GM23338 (cell line): Measurements from ENCODE around the gene BCORL1. TPM values are rescaled to one million over a fixed set of nuclear protein-coding genes. Genes with fewer than 3 reads are reported as not detected.

Experiments used
- ATAC-seq: fragments of 200-7000 bp; cut with Tn5 transposase; 3 replicates; pipeline ENCODE4 v1.9.1; 2020
- DNase-seq: peaks from one replicate; pipeline ENCODE4 v3.0.0-alpha.2; 2015; ENCODE audit warnings: low spot score
- H2AFZ ChIP-seq: fragments of 200-600 bp; sonication (generic); 2 replicates; pipeline ENCODE4 v1.8.0; 2016; ENCODE audit warnings: antibody characterized with exemption, mild to moderate bottlenecking, moderate library complexity
- H3F3A ChIP-seq: fragments of 200-600 bp; sonication (generic); replicated peaks from 2 replicates; pipeline ENCODE4 v1.8.0; 2017; ENCODE audit warnings: antibody characterized with exemption, mixed run types, low read depth
- H3K27ac ChIP-seq: fragments of 200-600 bp; sonication (generic); 2 replicates; pipeline ENCODE4 v1.6.1; 2016; ENCODE audit warnings: low read depth
- H3K27me3 ChIP-seq: fragments of 200-600 bp; sonication (generic); 2 replicates; pipeline ENCODE4 v1.8.0; 2016; ENCODE audit warnings: mild to moderate bottlenecking, mixed run types, moderate library complexity; ENCODE audit not compliant: insufficient read depth
- H3K36me3 ChIP-seq: fragments of 200-600 bp; sonication (generic); 2 replicates; pipeline ENCODE4 v1.8.0; 2016; ENCODE audit warnings: mild to moderate bottlenecking; ENCODE audit not compliant: insufficient read depth
- H3K4me1 ChIP-seq: fragments of 200-600 bp; sonication (generic); 2 replicates; pipeline ENCODE4 v1.8.0; 2016; ENCODE audit warnings: mild to moderate bottlenecking, moderate library complexity; ENCODE audit not compliant: insufficient read depth
- H3K4me2 ChIP-seq: fragments of 200-600 bp; sonication (generic); 2 replicates; pipeline ENCODE4 v1.7.1; 2017; ENCODE audit warnings: mixed run types
- H3K4me3 ChIP-seq: fragments of 200-600 bp; sonication (generic); 2 replicates; pipeline ENCODE4 v1.6.1; 2016; ENCODE audit warnings: mixed run types
- H3K79me2 ChIP-seq: fragments of 200-600 bp; sonication (generic); replicated peaks from 2 replicates; pipeline ENCODE4 v1.8.0; 2017; ENCODE audit warnings: mild to moderate bottlenecking; ENCODE audit not compliant: insufficient read depth
- H3K9me2 ChIP-seq: fragments of 200-600 bp; sonication (generic); 2 replicates; pipeline ENCODE4 v1.8.0; 2017; ENCODE audit not compliant: insufficient read depth
- H4K20me1 ChIP-seq: fragments of 200-600 bp; sonication (generic); replicated peaks from 2 replicates; pipeline ENCODE4 v1.8.0; 2017; ENCODE audit warnings: mild to moderate bottlenecking; ENCODE audit not compliant: insufficient read depth
- H3K27ac Mint-ChIP-seq: 2 replicates; pipeline ENCODE4 v1.8.0; 2020; ENCODE audit warnings: inconsistent platforms, mild to moderate bottlenecking, moderate library complexity, mixed read lengths
- H3K27me3 Mint-ChIP-seq: 3 replicates; pipeline ENCODE4 v1.8.0; 2022; ENCODE audit warnings: low read depth, mild to moderate bottlenecking, moderate library complexity, mixed read lengths, inconsistent platforms; ENCODE audit not compliant: insufficient read depth, poor library complexity
- H3K36me3 Mint-ChIP-seq: 3 replicates; pipeline ENCODE4 v1.8.0; 2021; ENCODE audit warnings: low read depth, mild to moderate bottlenecking, inconsistent platforms, moderate library complexity, mixed read lengths
- H3K4me1 Mint-ChIP-seq: 3 replicates; pipeline ENCODE4 v1.8.0; 2020; ENCODE audit warnings: mild to moderate bottlenecking, inconsistent platforms, mixed read lengths
- H3K4me3 Mint-ChIP-seq: 3 replicates; pipeline ENCODE4 v1.8.0; 2021; ENCODE audit warnings: moderate library complexity, mild to moderate bottlenecking, inconsistent platforms, mixed read lengths
- H3K9me3 Mint-ChIP-seq: 3 replicates; pipeline ENCODE4 v1.8.0; 2020; ENCODE audit warnings: moderate library complexity, mild to moderate bottlenecking, inconsistent platforms, mixed read lengths
- CREB1 ChIP-seq: fragments of 250-450 bp; sonication (Bioruptor Pico); IDR thresholded peaks from 2 replicates; pipeline ENCODE4 v1.5.0; 2020; ENCODE audit warnings: low read depth, mild to moderate bottlenecking, moderate library complexity
- CTCF ChIP-seq, 2 experiments: fragments of 200-600 bp in 1 of 2; sonication (generic) in 1 of 2; conservative IDR thresholded peaks; 2 replicates each; pipeline versions ENCODE4 v1.5.1 to v1.6.1; 2016 to 2017; ENCODE audit warnings: antibody characterized with exemption in 2 of 2, low read depth in 2 of 2, mild to moderate bottlenecking in 2 of 2, moderate library complexity in 1 of 2
- ETS1 ChIP-seq: IDR thresholded peaks from 2 replicates; pipeline ENCODE4 v1.6.1; 2016; ENCODE audit warnings: antibody characterized with exemption
- EZH2 ChIP-seq: fragments of 200-600 bp; sonication (generic); IDR thresholded peaks from one replicate; pipeline ENCODE4 v1.8.0; 2017; ENCODE audit warnings: antibody characterized with exemption, mild to moderate bottlenecking, low read depth; ENCODE audit not compliant: unreplicated experiment
- EZH2phosphoT487 ChIP-seq: fragments of 200-600 bp; sonication (generic); IDR thresholded peaks from one replicate; pipeline ENCODE4 v1.8.1; 2018; ENCODE audit warnings: antibody characterized with exemption; ENCODE audit not compliant: unreplicated experiment
- JUNB ChIP-seq: IDR thresholded peaks from one replicate; pipeline ENCODE4 v1.6.1; 2016; ENCODE audit warnings: antibody characterized with exemption; ENCODE audit not compliant: unreplicated experiment
- NANOG ChIP-seq: IDR thresholded peaks from 2 replicates; pipeline ENCODE4 v1.6.1; 2016; ENCODE audit warnings: antibody characterized with exemption, borderline replicate concordance
- POLR2AphosphoS5 ChIP-seq: IDR thresholded peaks from 2 replicates; pipeline ENCODE4 v1.6.1; 2016; ENCODE audit warnings: antibody characterized with exemption, low read depth
- REST ChIP-seq: IDR thresholded peaks from one replicate; pipeline ENCODE4 v1.6.1; 2018; ENCODE audit warnings: antibody characterized with exemption; ENCODE audit not compliant: unreplicated experiment
- STAT1 ChIP-seq: IDR thresholded peaks from one replicate; pipeline ENCODE4 v1.6.1; 2016; ENCODE audit warnings: antibody characterized with exemption; ENCODE audit not compliant: unreplicated experiment
- ZNF114 ChIP-seq: fragments of 250-450 bp; sonication (Bioruptor Pico); IDR thresholded peaks from 2 replicates; pipeline ENCODE4 v1.5.0; 2020; ENCODE audit warnings: mild to moderate bottlenecking, moderate library complexity
- polyA plus RNA-seq: library from polyadenylated mRNA; unstranded; fragments of >200 nt; fragmentation: Nextera tagmentation; extraction: Ambion mirVana; gene quantifications from 2 replicates; pipeline ENCODE4 v1.2.1, GENCODE V29; 2016
- total RNA-seq: library from RNA; depleted of rRNA; stranded (reverse); fragments of >200 nt; shearing (Covaris generic); gene quantifications from 2 replicates; pipeline ENCODE4 v1.2.3, GENCODE V29; 2014

Gene BCORL1
- total and polyA plus RNA-seq, 2 experiments from 2014 or later, result 2.6 to 2.7 TPM

DNA sequence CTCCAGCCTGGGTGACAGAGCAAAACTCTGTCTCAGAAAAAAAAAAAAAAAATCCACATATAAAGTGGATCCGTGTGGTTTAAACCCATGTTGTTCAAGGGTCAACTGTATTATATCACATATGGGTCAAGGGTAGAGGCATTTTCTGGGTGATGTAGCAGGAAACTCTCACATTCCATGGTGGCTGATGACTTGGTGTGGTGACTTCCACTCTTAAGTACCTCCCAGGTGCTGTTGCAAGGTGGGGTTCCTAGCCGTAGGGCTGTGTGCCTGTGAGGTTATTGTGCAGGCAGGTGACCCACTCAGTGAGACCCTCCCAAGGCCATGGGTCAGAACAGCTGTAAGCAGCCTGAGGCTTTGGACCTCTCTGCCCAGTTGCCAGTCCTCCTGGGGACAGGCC, 110.8 kb downstream of the BCORL1 start (continued):
- TF ChIP-seq JUNB (no peak), NANOG (no peak), REST (no peak), ETS1 (no peak), EZH2phosphoT487 (no peak)

- no peaks in the 10 kb centered on the region for H3K27me3 ChIP-seq
- Mint-ChIP-seq H3K4me1 (peaks cover 8% of the 10 kb centered on the region), H3K9me3 (no peaks in the 10 kb centered on the region), H3K27me3 (peaks cover 2% of the 10 kb centered on the region), H3K4me3 (no peak overlapping the region), H3K27ac (no peak overlapping the region), H3K36me3 (no peaks in the 10 kb centered on the region)
- no peak overlapping the region for H3K4me3 ChIP-seq
- no peak overlapping the region for H2AFZ ChIP-seq
- TF ChIP-seq CREB1 (CRISPR knock-in tag), result no peak
- TF ChIP-seq JUNB, result no peak
- TF ChIP-seq REST, result no peak
- TF ChIP-seq NANOG, result no peak
- no peak for TF ChIP-seq POLR2AphosphoS5
- TF ChIP-seq STAT1, result no peak
- TF ChIP-seq EZH2, result no peak
- no peak for TF ChIP-seq CTCF (conservative IDR thresholded peaks at IDR 0.05; ENCODE audit: low read depth in 2 of 2)
- no peak for TF ChIP-seq ZNF114
- no peak for TF ChIP-seq EZH2phosphoT487
- DNase-seq (no peak), ATAC-seq (no peak)
- no peaks in the 10 kb centered on the region for H3K36me3 ChIP-seq
- no peak overlapping the region for H3K4me2 ChIP-seq
- no peaks in the 10 kb centered on the region for H3F3A ChIP-seq
- no peaks in the 10 kb centered on the region for H3K79me2 ChIP-seq
- no peaks in the 10 kb centered on the region for H3K9me2 ChIP-seq
- no peak overlapping the region for H3K27ac ChIP-seq
- no peaks in the 10 kb centered on the region for H3K4me1 ChIP-seq
- H4K20me1 ChIP-seq, result no peaks in the 10 kb centered on the region
Measured at GRCh38 chrX:130094696-130095095, 112.3 kb downstream of the BCORL1 start.
